ENCODE measurements around the gene ACTR8.

Gene ACTR8

DNA sequence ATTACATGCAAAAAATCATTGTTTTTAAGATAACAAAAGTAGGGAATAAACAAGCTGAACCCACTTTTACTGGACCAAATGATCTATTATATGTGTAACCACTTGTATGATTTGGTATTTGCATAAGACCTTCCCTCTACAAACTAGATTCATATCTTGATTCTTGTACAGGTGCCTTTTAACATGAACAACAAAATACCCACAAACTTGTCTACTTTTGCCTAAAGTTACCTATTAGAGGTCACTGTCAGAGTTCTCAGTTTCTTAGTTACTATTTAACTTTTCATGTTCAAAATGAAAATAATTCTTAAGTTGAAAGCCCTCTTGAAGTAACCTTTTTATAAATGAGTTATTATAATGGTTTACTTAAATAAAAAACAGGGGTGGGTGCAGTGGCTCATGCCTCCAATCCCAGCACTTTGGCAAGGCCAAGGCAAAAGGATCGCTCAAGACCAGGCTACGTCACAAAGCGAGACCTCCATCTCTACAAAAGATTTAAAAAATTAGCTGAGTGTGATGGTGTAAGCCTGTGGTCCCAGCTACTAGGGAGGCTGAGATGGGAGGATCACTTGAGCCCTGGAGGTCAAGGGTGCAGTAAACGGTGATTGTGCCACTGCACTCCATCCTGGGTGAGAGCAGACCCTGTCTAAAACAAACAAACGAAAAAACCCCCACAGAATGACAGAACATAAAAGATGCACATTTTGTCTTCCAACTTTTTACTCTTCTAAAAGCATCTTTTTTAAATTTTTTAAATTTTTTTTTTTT, 16.0 kb downstream of the ACTR8 start:
- DNase-seq (ENCODE audit: extremely low read depth in 1 of 2, low read depth in 1 of 2) = no peak

DNA sequence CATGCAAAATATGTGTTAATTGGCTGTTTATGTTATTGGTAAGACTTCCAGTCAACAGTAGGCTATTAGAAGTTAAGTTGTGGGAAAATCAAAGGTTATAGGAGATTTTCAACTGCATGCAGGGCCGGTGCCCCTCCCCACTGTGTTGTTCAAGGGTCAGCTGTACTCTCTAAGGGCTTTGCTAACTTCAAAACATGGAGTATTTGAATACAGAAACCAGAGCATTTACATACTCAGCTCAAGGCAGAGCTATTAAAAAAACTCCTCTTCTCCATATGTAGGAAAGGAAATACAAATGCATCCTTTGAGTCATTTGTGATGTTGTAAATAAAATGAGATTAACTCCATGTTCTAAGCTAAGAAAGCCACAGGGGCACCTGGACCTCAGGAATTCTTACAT, 18.8 kb downstream of the ACTR8 start:
- DNase-seq (ENCODE audit: extremely low read depth in 1 of 2, low read depth in 1 of 2) = no peak

DNA sequence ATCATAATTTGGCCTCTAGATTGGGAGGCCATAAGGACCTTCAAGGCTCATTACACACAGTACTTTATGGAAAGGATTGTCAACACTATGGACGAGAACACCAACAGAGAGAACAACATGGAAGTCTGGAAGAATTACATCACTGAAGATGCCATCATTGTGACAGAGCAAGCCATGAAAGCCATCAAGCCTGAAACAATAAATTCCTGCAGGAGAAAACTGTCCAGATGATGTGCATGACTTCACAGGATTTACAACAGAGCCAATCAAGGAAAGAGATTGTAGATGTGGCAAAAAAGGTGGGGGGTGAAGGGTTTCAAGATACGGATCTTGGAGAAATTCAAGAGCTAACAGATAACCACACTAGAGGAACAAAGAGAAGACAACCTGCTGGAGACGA, 19.7 kb downstream of the ACTR8 start:
- DNase-seq (ENCODE audit: extremely low read depth in 1 of 2, low read depth in 1 of 2) = no peak

DNA sequence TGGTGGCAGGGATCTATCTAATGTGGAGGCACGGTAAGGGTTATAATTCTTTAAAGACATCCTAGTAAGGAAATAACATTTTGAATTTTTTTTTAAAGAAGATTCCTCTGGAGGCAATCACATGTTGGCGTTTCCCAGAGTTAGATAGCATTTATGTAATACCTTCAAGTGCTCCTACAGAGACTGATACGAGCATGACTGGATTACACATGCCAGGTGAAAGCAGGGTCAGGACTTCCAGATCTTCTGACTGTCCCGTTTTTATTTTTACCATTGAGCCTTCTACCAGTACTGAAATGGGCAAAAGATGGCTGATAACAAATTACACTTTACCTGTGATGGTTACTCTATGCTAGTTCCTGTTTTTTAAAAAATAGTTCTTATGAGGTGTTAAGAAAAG, 21.8 kb downstream of the ACTR8 start:
- no peak for DNase-seq (ENCODE audit: extremely low read depth in 1 of 2, low read depth in 1 of 2)

DNA sequence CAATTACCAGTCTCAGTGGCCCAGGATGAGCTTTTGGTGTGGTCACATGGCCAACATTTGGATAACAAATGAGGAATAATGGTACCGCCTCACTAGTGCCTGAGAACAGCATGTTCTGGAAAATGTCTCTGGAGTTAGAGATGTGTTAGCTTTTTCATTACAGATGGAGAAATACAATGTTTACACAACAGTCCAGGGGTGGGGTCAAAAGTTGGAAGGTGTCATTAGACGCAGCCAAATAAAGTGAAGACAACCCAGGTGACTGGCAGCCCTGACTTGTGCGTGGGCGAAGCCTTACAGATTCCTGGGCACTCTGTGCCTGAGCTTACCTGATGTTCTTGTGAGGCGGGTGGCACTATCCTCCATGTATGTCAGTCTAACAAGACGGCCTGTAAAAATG, 22.8 kb downstream of the ACTR8 start:
- no peak for DNase-seq (ENCODE audit: extremely low read depth in 1 of 2, low read depth in 1 of 2)

DNA sequence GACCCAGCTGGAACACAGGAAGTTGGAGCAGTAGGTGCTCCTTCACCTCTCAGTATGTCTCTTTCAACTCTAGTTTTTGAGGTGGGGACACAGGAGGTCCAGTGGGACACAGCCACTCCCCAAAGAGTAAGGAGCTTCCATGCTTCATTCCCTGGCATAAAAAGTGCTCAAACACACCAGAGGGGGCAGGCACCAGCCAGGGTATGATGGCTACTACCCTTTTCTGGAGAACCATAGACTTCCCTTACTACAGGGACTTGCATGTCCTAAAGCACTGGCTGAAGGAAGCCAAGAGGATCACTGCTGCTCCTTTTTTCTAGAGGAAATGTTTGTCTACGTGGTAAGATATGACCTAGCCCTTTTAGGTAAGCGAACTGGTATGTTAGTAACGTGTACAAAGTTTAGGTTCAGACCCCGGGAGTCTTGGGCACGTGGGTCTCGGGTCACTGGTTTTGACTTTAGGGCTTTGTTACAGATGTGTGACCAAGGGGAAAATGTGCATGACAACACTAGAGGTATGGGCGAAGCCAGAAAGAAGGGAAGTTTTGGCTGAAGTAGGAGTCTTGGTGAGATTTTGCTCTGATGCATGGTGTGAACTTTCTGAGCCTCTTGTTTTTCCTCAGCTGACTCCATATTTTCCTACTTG, 23.7 kb downstream of the ACTR8 start:
- DNase-seq (ENCODE audit: extremely low read depth in 1 of 2, low read depth in 1 of 2) = no peak

DNA sequence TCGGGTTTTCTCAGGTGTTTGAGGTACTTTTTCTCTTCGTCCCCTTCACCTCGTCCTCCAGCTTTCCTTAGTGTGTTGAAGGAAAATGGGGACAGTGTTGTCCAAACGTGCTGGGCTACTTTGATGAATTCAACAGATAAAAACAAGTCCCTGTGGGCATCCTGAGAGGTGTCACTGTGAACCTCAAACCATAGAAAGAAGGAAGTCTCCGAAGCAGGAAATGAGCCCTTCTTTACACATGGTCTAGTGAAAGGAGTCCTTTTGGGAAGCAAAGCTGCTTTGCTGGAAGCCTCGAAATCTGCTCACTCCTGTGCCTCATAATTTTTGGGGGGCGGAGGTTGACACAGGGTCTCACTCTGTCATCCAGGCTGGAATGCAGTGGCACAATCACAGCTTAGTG, 25.0 kb downstream of the ACTR8 start:
- DNase-seq (ENCODE audit: extremely low read depth in 1 of 2, low read depth in 1 of 2) = no peak

DNA sequence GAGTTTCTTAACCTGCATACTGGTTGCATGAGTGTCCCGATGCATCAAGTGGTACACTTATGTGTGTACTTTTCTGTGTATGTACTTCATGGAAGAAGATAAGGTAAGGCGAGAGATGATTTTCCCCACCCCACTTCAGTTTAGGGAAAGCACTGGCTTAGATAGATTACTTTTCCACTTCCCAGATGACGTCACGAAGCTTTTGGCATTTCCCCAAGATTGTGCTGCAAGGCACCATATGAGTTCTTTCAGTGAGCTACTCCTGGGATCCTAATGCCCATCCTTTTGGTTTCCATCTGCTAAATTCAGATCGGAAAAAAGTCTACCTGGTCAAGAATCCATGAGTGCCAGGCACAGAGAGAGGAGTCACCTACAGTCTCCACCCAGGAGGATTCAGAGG, 31.1 kb downstream of the ACTR8 start:
- DNase-seq (ENCODE audit: extremely low read depth in 1 of 2, low read depth in 1 of 2) = no peak

DNA sequence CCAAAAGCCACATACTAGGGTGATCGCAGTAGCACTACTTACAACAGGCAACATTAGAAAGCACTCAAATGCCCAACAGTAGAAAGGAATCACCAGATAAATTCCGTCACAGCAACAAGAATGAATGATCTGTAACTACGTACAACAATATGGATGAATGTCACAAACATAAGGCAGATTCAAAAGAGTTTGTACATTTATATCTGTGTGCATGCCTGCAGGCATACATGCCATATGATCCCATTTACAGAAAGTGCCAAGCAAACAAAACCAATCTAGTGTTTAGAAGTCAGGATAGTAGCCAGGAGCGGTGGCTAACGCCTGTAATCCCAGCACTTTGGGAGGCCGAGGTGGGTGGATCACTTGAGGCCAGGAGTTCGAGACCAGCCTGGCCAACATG, 32.0 kb downstream of the ACTR8 start:
- DNase-seq (ENCODE audit: extremely low read depth in 1 of 2, low read depth in 1 of 2) = no peak

DNA sequence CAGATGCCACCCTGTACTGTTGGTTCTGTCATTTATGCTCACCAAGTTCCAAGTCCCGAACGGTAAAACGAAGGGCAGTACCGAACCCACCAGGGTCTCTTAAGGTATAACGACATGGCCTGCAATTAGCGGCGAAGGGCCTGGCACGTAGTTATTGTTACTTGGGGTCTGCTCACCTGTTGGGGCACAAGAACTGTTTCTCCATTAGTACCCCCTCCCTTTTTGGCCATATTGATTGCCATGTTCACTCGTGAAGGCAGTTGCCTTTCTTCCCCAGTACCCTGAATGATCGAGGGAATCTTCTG, 35.1 kb downstream of the ACTR8 start:
- no peak for DNase-seq (ENCODE audit: extremely low read depth in 1 of 2, low read depth in 1 of 2)

DNA sequence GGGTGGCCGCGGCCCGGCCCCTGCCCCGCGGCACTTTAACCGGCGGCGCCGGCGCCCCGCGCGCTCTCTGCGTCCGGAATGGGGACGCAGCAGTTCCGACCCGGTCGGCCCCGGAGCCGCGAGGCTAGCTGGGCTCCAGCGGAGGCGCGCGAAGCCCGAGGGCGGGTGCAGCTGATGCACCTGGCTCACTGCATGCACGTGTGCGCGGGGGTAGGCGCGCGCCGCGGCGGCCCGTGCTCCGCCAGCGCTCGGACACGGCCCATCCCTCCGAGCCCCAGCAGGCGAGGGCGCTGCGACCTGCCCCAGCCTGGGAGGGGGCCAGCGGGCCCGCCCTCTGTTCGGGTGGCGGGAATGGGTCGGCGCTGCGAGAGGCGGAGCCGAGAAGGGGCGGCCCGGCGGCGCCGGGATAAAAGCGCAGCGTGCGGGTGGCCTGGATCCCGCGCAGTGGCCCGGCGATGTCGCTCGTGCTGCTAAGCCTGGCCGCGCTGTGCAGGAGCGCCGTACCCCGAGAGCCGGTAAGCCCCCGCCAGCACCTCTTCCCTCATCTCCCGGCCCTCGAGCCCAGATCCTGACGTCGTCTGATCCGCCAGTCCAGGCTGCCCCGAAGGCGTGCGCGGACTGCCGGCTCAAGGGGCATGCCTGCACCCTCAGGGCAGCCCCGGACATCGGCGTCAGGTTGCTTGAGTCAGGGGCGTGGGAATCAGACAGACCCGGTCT, 35.7 kb downstream of the ACTR8 start, which contains the start of the genes CHDH and IL17RB:
TSS of gene CHDH (minus strand) at position 286 of the 717 bp plus-strand sequence. CDS start 22,411 bp downstream, outside the sequence.
TSS of gene IL17RB (plus strand) at position 435 of the 717 bp plus-strand sequence. CDS start at position 456, 21 bp downstream.
- no peak for DNase-seq (ENCODE audit: extremely low read depth in 1 of 2, low read depth in 1 of 2)

DNA sequence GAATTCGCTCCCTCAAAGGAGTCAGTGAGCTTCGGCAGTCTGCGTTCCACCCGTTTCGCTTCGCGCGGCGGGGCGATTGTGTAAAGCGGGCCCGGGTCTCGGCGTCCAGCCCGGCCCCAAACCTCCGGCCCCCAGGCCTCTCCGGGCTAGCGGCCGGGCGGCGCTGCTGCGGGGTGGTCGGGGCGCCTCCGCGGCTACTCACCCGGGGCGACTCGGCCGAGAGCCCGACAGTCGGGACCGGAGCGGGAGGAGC, 36.1 kb downstream of the ACTR8 start:
- DNase-seq (ENCODE audit: extremely low read depth in 1 of 2, low read depth in 1 of 2) = no peak

DNA sequence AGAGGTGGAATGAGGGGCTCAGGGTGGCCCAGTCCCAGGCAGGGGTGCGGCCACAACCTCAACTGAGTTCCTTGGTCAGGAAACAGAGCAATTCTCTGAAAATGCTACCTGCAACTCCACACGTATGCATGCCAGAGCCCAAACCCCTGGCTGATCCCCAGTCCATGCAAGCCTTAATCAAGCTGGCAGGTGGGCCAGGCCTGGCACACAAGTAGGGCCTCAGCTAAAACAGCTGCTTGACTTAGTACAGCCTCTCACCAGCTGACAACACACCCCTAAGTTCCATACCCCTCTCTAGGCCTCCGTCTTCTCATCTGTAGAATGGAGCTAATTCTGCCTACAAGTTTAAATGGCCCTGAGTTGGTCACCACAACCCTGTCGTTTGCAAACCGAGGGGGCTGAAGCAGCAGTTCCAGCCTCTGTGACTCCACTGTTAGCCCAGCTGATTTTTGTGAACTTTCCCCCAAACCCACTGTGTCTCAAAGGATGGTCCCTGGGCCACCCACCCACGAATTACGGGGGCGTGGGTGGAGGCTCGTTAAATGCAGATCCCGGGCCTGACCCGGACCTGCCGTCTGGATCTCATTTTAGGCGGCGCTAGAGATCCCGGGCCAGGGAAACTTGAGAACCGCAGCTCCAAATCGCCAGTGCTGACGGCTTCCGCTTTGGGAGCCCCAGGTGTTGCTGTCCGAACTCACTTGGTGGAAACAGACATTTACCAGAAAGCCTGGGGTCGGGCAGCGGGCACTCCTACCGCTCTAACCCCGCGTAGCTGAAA, 36.7 kb downstream of the ACTR8 start:
- no peak for DNase-seq (ENCODE audit: extremely low read depth in 1 of 2, low read depth in 1 of 2)

DNA sequence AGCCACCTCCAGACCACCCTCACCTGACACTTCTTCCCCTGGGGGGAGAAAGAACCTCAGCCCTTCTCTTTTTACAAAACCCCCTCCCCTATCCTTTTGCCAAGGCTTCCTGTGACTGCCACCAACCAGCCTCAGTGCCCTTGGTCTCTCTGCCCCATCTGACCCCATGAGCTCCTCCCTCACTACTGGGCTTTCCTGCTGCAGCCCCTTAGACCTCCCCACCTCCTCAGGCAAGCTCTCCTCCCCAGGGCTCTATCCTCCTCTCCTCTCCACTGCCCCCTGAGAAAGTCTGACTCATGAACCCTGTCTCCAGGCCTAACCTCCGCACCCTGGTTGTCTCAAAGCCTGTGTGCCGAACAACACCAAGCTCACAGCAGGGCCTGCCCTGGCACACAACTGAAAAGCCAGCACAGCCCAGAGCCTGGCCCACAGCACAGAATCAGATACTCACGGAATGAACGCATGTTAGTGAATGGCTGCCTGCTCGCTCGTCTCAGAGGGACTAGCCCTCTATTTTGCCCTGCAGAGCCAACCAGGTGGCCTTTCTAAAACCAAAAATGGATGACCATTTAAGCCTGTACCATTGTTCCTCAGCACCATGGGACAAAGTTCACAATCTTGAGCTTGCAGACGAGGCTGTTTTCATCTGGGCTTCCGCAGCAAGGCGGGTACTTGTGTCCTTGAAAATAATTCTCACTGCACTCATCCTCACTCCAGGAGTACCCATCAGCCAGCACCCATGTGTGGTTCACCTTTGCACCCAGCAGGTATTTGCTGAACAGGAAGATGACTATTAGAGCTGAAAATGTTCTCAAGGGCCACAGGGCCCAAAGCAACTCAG, 37.5 kb downstream of the ACTR8 start:
- DNase-seq (ENCODE audit: extremely low read depth in 1 of 2, low read depth in 1 of 2) = no peak

DNA sequence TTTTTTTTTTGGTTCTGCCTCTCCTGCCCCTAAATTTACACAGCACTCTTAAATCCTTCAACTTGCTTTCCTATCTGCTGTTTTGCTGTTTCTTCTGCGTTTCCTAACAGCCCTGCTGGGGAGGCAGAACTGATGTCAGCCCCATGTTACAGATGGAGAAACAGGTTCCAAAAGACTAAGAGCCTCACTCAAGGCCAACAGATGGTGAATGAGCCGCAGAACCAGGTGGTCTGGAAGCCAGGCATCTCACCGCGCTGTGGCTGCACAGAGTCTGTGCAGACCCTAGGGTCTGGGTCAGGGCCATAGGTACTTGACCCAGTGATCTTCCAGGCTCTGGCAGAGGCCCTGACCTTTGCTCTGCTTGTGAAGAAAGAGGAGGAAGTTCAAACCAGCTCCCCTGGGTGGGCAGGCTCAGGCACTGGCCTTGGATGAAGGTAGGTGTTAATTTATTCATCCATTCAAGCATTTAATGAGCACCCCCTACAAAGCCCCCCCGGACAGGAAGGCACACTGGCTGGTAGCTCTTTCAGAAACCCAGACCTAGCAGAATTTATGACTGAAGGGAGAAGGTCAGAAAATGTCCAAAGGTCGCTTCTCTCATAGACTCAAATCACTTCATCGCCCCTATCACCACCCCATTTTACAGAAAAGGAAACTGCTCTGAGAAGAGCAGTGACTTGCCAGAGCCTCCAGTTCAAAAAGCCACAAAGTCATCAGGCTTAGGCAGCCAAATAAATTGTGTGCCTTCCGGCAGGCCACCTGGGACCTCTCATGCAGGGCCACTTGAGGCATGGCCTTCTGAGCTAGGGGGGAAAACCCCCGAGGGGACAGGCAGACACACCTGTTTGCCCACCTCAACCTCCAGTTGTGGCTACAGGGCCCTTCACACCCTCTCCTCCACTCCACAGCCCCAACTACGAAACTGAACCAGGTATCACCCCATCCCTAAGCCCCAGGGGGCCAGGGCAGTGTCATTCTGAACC, 38.5 kb downstream of the ACTR8 start:
- no peak for DNase-seq (ENCODE audit: extremely low read depth in 1 of 2, low read depth in 1 of 2)

DNA sequence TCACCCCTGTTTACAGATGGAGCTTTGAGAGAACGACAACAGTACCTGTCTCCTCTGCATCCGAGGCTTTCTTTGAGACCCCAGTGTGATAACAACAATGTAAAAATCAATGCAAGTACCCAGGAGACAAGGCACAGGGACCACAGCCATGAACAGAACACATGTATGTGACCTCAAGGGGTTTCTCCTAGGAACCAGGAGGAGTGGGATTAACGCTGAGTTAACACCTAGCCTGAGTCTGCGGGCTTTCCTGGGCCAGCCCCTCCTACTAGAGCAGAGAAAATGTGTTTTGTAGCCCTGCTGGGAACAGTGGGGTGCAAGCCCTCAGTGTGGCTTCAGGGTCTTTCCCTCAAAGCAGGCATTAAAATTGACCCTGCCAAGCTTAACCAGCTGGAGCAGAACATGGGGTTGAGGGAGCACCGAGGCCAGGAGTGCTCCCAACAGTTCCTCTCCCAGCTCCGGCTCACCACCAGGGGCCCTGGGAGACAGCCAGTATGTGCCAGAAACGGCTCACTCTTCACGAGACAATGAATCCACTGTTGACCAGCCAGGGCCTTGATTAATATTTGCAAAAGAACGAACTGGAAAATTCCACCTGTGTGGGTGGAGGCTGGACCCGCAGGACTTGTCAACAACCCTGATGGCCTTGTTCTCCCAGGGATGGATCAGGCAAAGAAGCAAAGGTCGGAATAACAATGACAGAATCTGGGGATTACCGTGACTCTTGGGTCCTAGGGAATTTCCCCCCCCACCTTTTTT, 39.3 kb downstream of the ACTR8 start:
- no peak for DNase-seq (ENCODE audit: extremely low read depth in 1 of 2, low read depth in 1 of 2)

DNA sequence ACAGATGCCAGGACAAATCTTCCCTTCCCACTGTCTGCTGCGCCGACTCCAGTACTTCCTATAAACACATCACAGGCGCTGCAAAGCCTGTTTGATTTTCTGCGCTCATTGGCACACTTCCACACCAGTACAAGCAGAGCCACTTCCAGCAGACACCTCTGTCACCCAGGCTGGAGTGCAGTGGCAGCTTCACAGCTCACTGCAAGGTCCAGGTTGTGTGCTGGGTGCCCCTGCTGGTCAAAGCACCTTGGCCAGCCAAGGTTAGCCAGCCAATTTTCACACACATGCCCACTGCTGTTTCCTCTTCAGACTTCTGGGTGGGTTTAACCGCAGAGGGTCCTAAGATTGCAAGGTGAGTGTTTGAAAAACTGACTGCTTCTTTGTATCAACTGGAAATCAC, 40.7 kb downstream of the ACTR8 start:
- no peak for DNase-seq (ENCODE audit: extremely low read depth in 1 of 2, low read depth in 1 of 2)

DNA sequence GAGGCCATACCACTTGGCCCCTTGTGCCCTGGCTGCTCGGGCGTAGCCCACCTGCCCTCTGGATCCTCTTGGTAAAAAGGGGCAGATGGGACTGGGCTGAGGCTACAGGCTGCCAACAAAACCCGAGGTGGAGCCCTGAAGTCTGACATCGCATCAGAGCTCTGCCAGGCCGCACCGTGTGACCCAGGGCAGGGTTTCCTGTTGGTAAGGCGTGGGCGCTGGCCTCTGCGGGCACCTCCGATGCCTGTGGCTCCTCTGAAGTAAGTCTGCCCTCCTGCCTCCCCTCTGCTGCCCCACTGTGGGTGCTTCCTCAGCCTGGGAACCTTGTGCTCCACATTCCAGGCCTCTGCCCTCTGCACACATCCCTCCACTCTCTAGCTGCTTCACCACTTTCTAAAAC, 44.6 kb downstream of the ACTR8 start:
- no peak for DNase-seq (ENCODE audit: extremely low read depth in 1 of 2, low read depth in 1 of 2)

All from activated CD8-positive, alpha-beta memory T cell treated with anti-CD3 and anti-CD28 coated beads for 1 hour (primary cell).